Gastroesophageal sphincter (tissue), 4 donors: ENCODE measurements around the gene ADGRD1. TPM values are rescaled to one million over a fixed set of nuclear protein-coding genes. Genes with fewer than 3 reads are reported as not detected.

Experiments
- ATAC-seq: fragments of 150-250 bp; one replicate; pipeline ENCODE4 v1.9.1; 2016; ENCODE audit warnings: mild to moderate bottlenecking, moderate library complexity
- H3K27ac ChIP-seq, 4 donors: fragments of 200-600 bp; sonication (generic) in 3 of 4; 1 replicate in 3 of 4; 2 replicates in 1 of 4; pipeline ENCODE4 v1.5.1; 2016 to 2019
- H3K27me3 ChIP-seq: fragments of 200-600 bp; sonication (generic); one replicate; pipeline ENCODE4 v1.5.1; 2019
- H3K36me3 ChIP-seq, 2 donors: fragments of 200-600 bp; sonication (generic); one replicate each; pipeline ENCODE4 v1.5.1; 2019; ENCODE audit warnings: control low read depth in 1 of 2
- H3K4me1 ChIP-seq, 3 donors: fragments of 200-600 bp; sonication (generic); 1 replicate in 2 of 3; 2 replicates in 1 of 3; pipeline ENCODE4 v1.5.1; 2016 to 2019; ENCODE audit warnings: control low read depth in 2 of 3
- H3K4me3 ChIP-seq, 2 donors: fragments of 200-600 bp; sonication (generic); one replicate each; pipeline ENCODE4 v1.5.1; 2019; ENCODE audit warnings: mild to moderate bottlenecking in 1 of 2, moderate library complexity in 1 of 2
- H3K9me3 ChIP-seq, 3 donors: fragments of 200-600 bp; sonication (generic); one replicate each; pipeline ENCODE4 v1.5.1; 2017 to 2019; ENCODE audit warnings: control low read depth in 2 of 3
- EP300 ChIP-seq: sonication (generic); formaldehyde crosslinking; IDR thresholded peaks from one replicate; pipeline ENCODE4 v1.6.1; 2017; ENCODE audit warnings: antibody characterized with exemption, mild to moderate bottlenecking
- POLR2A ChIP-seq, 2 donors: fragments of 450-650 bp; IDR thresholded peaks; one replicate each; pipeline ENCODE4 v1.6.1; 2017; ENCODE audit warnings: antibody characterized with exemption in 2 of 2, mild to moderate bottlenecking in 2 of 2, moderate library complexity in 1 of 2
- POLR2AphosphoS5 ChIP-seq: sonication (generic); formaldehyde crosslinking; IDR thresholded peaks from one replicate; pipeline ENCODE4 v1.6.1; 2017; ENCODE audit warnings: antibody characterized with exemption
- WGBS, 2 donors: methylation state at CpG; one replicate each; pipeline ENCODE4 v1.1.5; 2018; ENCODE audit warnings: low coverage in 1 of 2; 5-methylcytosine and 5-hydroxymethylcytosine counted together
- total RNA-seq, 4 donors: library from RNA; depleted of rRNA; stranded (reverse); fragments of >200 nt; gene quantifications; one replicate each; pipeline ENCODE4 v1.1.0, GENCODE V29; 2016
- TF ChIP-seq, protein P1 (sequence below), 4 experiments: fragments of 200-600 bp in 2 of 4; fragments of 450-650 bp in 2 of 4; sonication (generic) in 1 of 4; IDR thresholded peaks; one replicate each; pipeline ENCODE4 v1.5.1; 2017 to 2019; ENCODE audit warnings: antibody characterized with exemption in 4 of 4, mild to moderate bottlenecking in 2 of 4, moderate library complexity in 2 of 4

Gene ADGRD1
- total RNA-seq, 4 donors from 2014 or later, result 19.1 to 43.4 (median 31.3) TPM

DNA sequence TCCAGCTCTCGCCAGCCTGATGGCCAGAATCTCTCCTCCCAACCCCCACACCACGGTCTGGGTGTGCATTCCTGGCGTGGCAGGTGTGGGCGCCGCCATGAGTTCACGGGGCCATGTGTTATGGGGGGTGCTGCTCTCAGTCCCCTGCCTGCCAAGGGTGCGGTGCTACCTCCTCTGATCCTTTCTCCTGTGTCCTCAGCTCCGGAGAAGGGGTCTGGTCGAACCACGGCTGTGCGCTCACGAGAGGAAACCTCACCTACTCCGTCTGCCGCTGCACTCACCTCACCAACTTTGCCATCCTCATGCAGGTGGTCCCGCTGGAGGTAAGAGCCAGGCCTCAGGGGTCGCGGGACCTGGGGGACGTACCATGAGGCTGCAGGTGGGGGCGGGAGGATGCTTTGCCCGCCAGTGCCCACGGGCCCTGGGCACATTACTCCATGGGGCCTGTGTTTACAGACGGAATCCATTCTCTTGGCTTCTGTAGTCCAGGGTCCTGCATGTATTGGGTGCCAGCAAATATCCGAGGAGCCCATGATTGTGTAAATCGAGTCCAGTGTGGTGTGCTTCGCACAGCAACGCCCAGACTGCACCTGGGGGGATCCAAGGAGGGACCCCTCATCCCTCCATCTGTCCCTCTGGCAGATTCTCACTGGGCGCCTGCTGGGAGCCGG lies 130.8 kb downstream of the ADGRD1 start:
- H3K4me1 ChIP-seq, result no peaks in the 10 kb centered on the region
- 60% methylated on average over 3 of the region's 28 CpGs; no CpG with 5 or more reads in 1 of the 2 donors for WGBS, 2 donors
- no peak overlapping the region for H3K27ac ChIP-seq
- peaks cover 0 to 51% of the 10 kb centered on the region in 2 donors for H3K36me3 ChIP-seq
- H3K27me3 ChIP-seq, result no peaks in the 10 kb centered on the region
- peaks cover 0 to 5% (median 0%) of the 10 kb centered on the region in 3 donors for H3K9me3 ChIP-seq
- ATAC-seq, result no peak
- H3K4me3 ChIP-seq, result no peak overlapping the region
- no peak for TF ChIP-seq POLR2A (IDR thresholded peaks at IDR 0.05)
- no peak for TF ChIP-seq EP300
- no peak for TF ChIP-seq POLR2AphosphoS5
- TF ChIP-seq, protein P1, sequence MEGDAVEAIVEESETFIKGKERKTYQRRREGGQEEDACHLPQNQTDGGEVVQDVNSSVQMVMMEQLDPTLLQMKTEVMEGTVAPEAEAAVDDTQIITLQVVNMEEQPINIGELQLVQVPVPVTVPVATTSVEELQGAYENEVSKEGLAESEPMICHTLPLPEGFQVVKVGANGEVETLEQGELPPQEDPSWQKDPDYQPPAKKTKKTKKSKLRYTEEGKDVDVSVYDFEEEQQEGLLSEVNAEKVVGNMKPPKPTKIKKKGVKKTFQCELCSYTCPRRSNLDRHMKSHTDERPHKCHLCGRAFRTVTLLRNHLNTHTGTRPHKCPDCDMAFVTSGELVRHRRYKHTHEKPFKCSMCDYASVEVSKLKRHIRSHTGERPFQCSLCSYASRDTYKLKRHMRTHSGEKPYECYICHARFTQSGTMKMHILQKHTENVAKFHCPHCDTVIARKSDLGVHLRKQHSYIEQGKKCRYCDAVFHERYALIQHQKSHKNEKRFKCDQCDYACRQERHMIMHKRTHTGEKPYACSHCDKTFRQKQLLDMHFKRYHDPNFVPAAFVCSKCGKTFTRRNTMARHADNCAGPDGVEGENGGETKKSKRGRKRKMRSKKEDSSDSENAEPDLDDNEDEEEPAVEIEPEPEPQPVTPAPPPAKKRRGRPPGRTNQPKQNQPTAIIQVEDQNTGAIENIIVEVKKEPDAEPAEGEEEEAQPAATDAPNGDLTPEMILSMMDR (IDR thresholded peaks at IDR 0.05), result no peak

- Histone ChIP-seq H3K36me3 (peaks cover 0 to 54% of the 10 kb centered on the region in 2 donors), H3K9me3 (peaks cover 0 to 5% (median 0%) of the 10 kb centered on the region in 3 donors), H3K4me1 (no peaks in the 10 kb centered on the region), H3K27ac (no peak overlapping the region), H3K4me3 (no peak overlapping the region), H3K27me3 (no peaks in the 10 kb centered on the region)
- no peak for ATAC-seq
- no peak for TF ChIP-seq POLR2AphosphoS5
- no peak for TF ChIP-seq POLR2A (IDR thresholded peaks at IDR 0.05)
- TF ChIP-seq, protein P1 (IDR thresholded peaks at IDR 0.05), result no peak
- no peak for TF ChIP-seq EP300
- WGBS, 2 donors, result 50 to 78% methylated on average over 2 to 8 of the region's 22 CpGs
These were observed 131.6 kb downstream of the ADGRD1 start for GRCh38 chr12:131085125-131085815.

GRCh38 chr12:131085816-131086591 lies 132.3 kb downstream of the ADGRD1 start:
- Histone ChIP-seq H3K36me3 (peaks cover 0 to 54% of the 10 kb centered on the region in 2 donors), H3K9me3 (no peaks in the 10 kb centered on the region), H3K4me3 (no peak overlapping the region), H3K27me3 (no peaks in the 10 kb centered on the region), H3K4me1 (no peaks in the 10 kb centered on the region), H3K27ac (no peak overlapping the region)
- ATAC-seq, result no peak
- 94 to 100% methylated on average over 3 to 4 of the region's 24 CpGs for WGBS, 2 donors
- TF ChIP-seq, protein P1 (IDR thresholded peaks at IDR 0.05), result no peak
- TF ChIP-seq POLR2AphosphoS5 (no peak), EP300 (no peak), POLR2A (IDR thresholded peaks at IDR 0.05) (no peak)

DNA sequence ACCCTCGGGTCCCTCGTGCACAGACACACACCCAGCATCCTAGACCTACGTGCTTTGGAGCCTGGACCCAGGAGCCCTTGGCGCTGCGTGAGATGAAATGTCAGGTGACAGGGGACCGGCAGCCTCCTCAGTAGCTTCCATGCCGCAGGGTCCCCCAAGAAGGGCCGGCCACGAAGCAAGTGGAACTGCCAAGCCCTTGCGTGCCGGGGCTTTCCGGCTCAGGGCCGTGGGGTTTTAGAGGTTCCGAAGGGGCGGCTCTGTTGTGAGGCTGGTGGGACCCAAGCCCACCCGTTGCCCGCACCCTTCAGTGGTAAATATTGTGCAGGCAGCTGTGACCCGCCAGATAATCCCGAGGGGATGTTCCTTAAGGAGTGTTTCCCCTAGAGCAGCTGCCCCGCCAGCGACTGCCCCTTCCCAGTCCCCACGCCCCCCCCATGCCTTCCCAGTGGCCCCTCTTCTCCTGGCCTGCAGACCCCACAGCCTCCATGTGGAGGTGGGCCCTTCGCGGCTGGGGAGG lies 133.7 kb downstream of the ADGRD1 start:
- no peaks in the 10 kb centered on the region for H3K27me3 ChIP-seq
- H3K9me3 ChIP-seq, result no peaks in the 10 kb centered on the region
- no peak overlapping the region for H3K4me3 ChIP-seq
- no peak for ATAC-seq
- H3K27ac ChIP-seq, result no peak overlapping the region
- TF ChIP-seq POLR2A (IDR thresholded peaks at IDR 0.05) (no peak), POLR2AphosphoS5 (no peak), EP300 (no peak)
- TF ChIP-seq, protein P1 (IDR thresholded peaks at IDR 0.05), result no peak
- H3K36me3 ChIP-seq, result peaks cover 0 to 54% of the 10 kb centered on the region in 2 donors
- H3K4me1 ChIP-seq, result no peaks in the 10 kb centered on the region
- 83 to 100% methylated on average over 1 of the region's 24 CpGs for WGBS, 2 donors
